Retina (tissue), 1 donor: ENCODE data around the gene CLCN5.

Experiments used
- DNase-seq: peaks from one replicate; pipeline ENCODE4 v3.0.0-alpha.2; 2016

The CLCN5 gene

GRCh38 chrX:49922291-49923241 lies at the start of gene CLCN5:
CLCN5 (plus strand) TSS chrX:49922596; CDS start chrX:49925299, 2,703 bp downstream.
- peak; percentile 91 for DNase-seq

- peak; percentile 6 for DNase-seq
Measured at GRCh38 chrX:49876750-49877149, 45.6 kb upstream of the CLCN5 start.

- no peak for DNase-seq
Measured at GRCh38 chrX:49877397-49878101, 44.8 kb upstream of the CLCN5 start.

GRCh38 chrX:49878128-49878833 lies 44.1 kb upstream of the CLCN5 start:
- DNase-seq: no peak

- peak; percentile 91 for DNase-seq
Measured at GRCh38 chrX:49878834-49879655, 43.4 kb upstream of the CLCN5 start, which contains the start of gene USP27X. USP27X (plus strand) TSS chrX:49879484; CDS start chrX:49880308, 824 bp downstream.

- DNase-seq: no peak
Measured at GRCh38 chrX:49879656-49880277, 42.6 kb upstream of the CLCN5 start.

- no peak for DNase-seq
Measured at GRCh38 chrX:49880668-49881067, 41.7 kb upstream of the CLCN5 start.

- peak; percentile 34 for DNase-seq
Measured at GRCh38 chrX:49884290-49884862, 38.0 kb upstream of the CLCN5 start.

- no peak for DNase-seq
Measured at GRCh38 chrX:49892542-49892941, 29.9 kb upstream of the CLCN5 start.

- no peak for DNase-seq
Measured at GRCh38 chrX:49896951-49897350, 25.4 kb upstream of the CLCN5 start.

GRCh38 chrX:49901048-49901447 lies 21.3 kb upstream of the CLCN5 start:
- no peak for DNase-seq

GRCh38 chrX:49910344-49910743 lies 12.1 kb upstream of the CLCN5 start:
- no peak for DNase-seq

GRCh38 chrX:49912086-49912485 lies 10.3 kb upstream of the CLCN5 start:
- DNase-seq: no peak

GRCh38 chrX:49912861-49913260 lies 9.5 kb upstream of the CLCN5 start:
- no peak for DNase-seq

- DNase-seq: peak; percentile 38
Measured at GRCh38 chrX:49915361-49916222, 6.8 kb upstream of the CLCN5 start.

- DNase-seq: peak; percentile 41
Measured at GRCh38 chrX:49919617-49920016, 2.8 kb upstream of the CLCN5 start.

- no peak for DNase-seq
Measured at GRCh38 chrX:49921109-49921508, 1.3 kb upstream of the CLCN5 start.

- DNase-seq: no peak
Measured at GRCh38 chrX:49925176-49925575, 2.8 kb downstream of the CLCN5 start.

- no peak for DNase-seq
Measured at GRCh38 chrX:49930039-49930438, 7.6 kb downstream of the CLCN5 start.

- no peak for DNase-seq
Measured at GRCh38 chrX:49932791-49933190, 10.4 kb downstream of the CLCN5 start.
